Activated CD8-positive, alpha-beta memory T cell treated with anti-CD3 and anti-CD28 coated beads, Interleukin-2, amount 10 ng/mL, durations not matched to agents 7 days and 5 days (primary cell): ENCODE measurements around the gene TRIM33. TPM values are rescaled to one million over a fixed set of nuclear protein-coding genes. Genes with fewer than 3 reads are reported as not detected.
"Not testable (repeated sequence)": the region's sequence is repeated elsewhere in the genome, so short reads cannot be mapped to it uniquely, and the experiment has no call there.

Experiments
- ATAC-seq: fragments of 150-1000 bp; cut with Tn5 transposase; one replicate; pipeline ENCODE4 v1.10.0; 2021; ENCODE audit warnings: moderate library complexity
- CTCF ChIA-PET: fragments of 350-600 bp; sonication (Branson Sonifier 250); formaldehyde crosslinking; loops from one replicate; lab custom pipeline; 2021; ENCODE audit warnings: antibody characterized with exemption; lab: Charles Lee
- DNase-seq: peaks from one replicate; pipeline ENCODE4 v3.0.0-alpha.2; 2020
- H3K27ac Mint-ChIP-seq: one replicate; pipeline ENCODE4 v1.8.0; 2021; ENCODE audit warnings: mild to moderate bottlenecking, mixed read lengths
- H3K27me3 Mint-ChIP-seq: one replicate; pipeline ENCODE4 v1.8.0; 2021; ENCODE audit warnings: mixed read lengths
- H3K36me3 Mint-ChIP-seq: one replicate; pipeline ENCODE4 v1.8.0; 2021; ENCODE audit warnings: mild to moderate bottlenecking, mixed read lengths
- H3K4me1 Mint-ChIP-seq: one replicate; pipeline ENCODE4 v1.8.0; 2021; ENCODE audit warnings: mixed read lengths
- H3K4me3 Mint-ChIP-seq: one replicate; pipeline ENCODE4 v1.8.0; 2021; ENCODE audit warnings: mild to moderate bottlenecking, moderate library complexity, mixed read lengths
- H3K9me3 Mint-ChIP-seq: one replicate; pipeline ENCODE4 v1.8.0; 2022; ENCODE audit warnings: low read depth, mixed read lengths
- total RNA-seq, 2 experiments: library from RNA; stranded (reverse); gene quantifications; one replicate each; pipeline ENCODE4 v1.2.3, GENCODE V29; 2021

The TRIM33 gene
- total RNA-seq, 2 experiments from 2014 or later, result 39.0 to 40.1 TPM

GRCh38 chr1:114369930-114370329 is 141.1 kb downstream of the TRIM33 start:
- H3K4me3 Mint-ChIP-seq, result no peak overlapping the region
- no peak for ATAC-seq
- H3K36me3 Mint-ChIP-seq, result peaks cover 4% of the 10 kb centered on the region
- DNase-seq, result no peak
- H3K4me1 Mint-ChIP-seq, result no peaks in the 10 kb centered on the region
- peaks cover 7% of the 10 kb centered on the region for H3K9me3 Mint-ChIP-seq
- CTCF ChIA-PET, result no interaction called here
- H3K27me3 Mint-ChIP-seq, result peaks cover 4% of the 10 kb centered on the region
- no peak overlapping the region for H3K27ac Mint-ChIP-seq

- ATAC-seq, H3K4me3 Mint-ChIP-seq, H3K36me3 Mint-ChIP-seq, CTCF ChIA-PET, H3K9me3 Mint-ChIP-seq, DNase-seq, H3K27me3 Mint-ChIP-seq, H3K4me1 Mint-ChIP-seq, H3K27ac Mint-ChIP-seq: not testable (repeated sequence)
Observed at GRCh38 chr1:114369266-114369919, 141.6 kb downstream of the TRIM33 start.

- DNase-seq (no peak), ATAC-seq (no peak)
- Mint-ChIP-seq H3K4me3 (no peak overlapping the region), H3K9me3 (peaks cover 5% of the 10 kb centered on the region), H3K27me3 (peaks cover 4% of the 10 kb centered on the region), H3K27ac (no peak overlapping the region), H3K4me1 (no peaks in the 10 kb centered on the region), H3K36me3 (peaks cover 2% of the 10 kb centered on the region)
- CTCF ChIA-PET, result no interaction called here
Observed at GRCh38 chr1:114368560-114369255, 142.3 kb downstream of the TRIM33 start.

- H3K9me3 Mint-ChIP-seq, result peaks cover 5% of the 10 kb centered on the region
Observed at GRCh38 chr1:114367810-114368209, 143.2 kb downstream of the TRIM33 start.

DNA sequence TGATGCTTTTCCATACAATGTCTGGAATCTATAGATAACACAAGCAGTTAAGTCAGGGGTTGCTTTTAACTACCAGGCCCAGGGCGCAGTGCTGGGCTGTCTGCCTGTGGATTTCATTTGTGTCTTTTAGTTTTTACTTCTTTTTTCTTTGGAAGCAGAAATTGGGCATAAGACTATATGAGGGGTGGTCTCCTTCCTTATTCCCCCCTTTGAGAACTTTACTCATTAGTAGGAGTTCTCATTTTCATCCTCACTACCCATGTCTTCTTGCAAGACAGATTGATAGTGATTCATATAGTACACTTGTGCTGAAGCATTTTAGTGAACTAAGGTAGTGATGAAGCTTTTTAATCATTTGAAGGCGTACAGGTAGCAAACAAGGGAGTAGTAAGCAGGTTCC is 147.8 kb downstream of the TRIM33 start:
- H3K27ac Mint-ChIP-seq, CTCF ChIA-PET, ATAC-seq, H3K4me3 Mint-ChIP-seq, H3K36me3 Mint-ChIP-seq, H3K9me3 Mint-ChIP-seq, H3K4me1 Mint-ChIP-seq, DNase-seq, H3K27me3 Mint-ChIP-seq: not testable (repeated sequence)

More at GRCh38 chr1:114367810-114368209, 143.2 kb downstream of the TRIM33 start:
- no peak overlapping the region for H3K27ac Mint-ChIP-seq
- no peak overlapping the region for H3K4me3 Mint-ChIP-seq
- H3K27me3 Mint-ChIP-seq, result peaks cover 4% of the 10 kb centered on the region
- CTCF ChIA-PET, result no interaction called here
- DNase-seq (no peak), ATAC-seq (no peak)
- no peaks in the 10 kb centered on the region for H3K4me1 Mint-ChIP-seq
- no peaks in the 10 kb centered on the region for H3K36me3 Mint-ChIP-seq

GRCh38 chr1:114359791-114360190 is 151.2 kb downstream of the TRIM33 start:
- Mint-ChIP-seq H3K9me3 (peaks cover 5% of the 10 kb centered on the region), H3K4me3 (no peak overlapping the region), H3K27ac (no peak overlapping the region), H3K36me3 (no peaks in the 10 kb centered on the region), H3K4me1 (no peaks in the 10 kb centered on the region), H3K27me3 (no peaks in the 10 kb centered on the region)
- DNase-seq, result no peak
- ATAC-seq, result no peak
- CTCF ChIA-PET, result no interaction called here

DNA sequence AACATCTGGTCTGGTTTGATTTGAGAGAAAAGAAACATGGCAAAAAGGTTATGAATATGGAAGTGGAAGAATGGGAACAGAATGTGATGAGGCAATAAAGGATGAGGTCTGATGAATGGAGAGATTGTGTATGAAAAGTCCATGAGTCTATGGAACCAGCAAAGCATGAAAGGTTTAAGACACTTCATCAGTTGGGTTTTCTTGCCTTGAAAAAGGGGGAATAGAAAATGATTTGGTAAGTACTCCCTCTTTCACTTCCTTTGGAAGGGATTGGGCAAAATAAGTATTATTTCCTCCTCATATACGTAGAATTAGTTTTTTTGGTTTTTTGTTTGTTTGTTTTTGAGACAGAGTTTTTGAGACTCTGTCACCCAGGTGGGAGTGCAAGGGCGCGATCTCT is 155.8 kb downstream of the TRIM33 start:
- ATAC-seq (no peak), DNase-seq (no peak)
- Mint-ChIP-seq H3K4me3 (no peak overlapping the region), H3K9me3 (no peaks in the 10 kb centered on the region), H3K27ac (no peak overlapping the region), H3K36me3 (no peaks in the 10 kb centered on the region), H3K4me1 (no peaks in the 10 kb centered on the region), H3K27me3 (no peaks in the 10 kb centered on the region)
- CTCF ChIA-PET, result no interaction called here

GRCh38 chr1:114353262-114353661 is 157.7 kb downstream of the TRIM33 start:
- Mint-ChIP-seq H3K4me1 (no peaks in the 10 kb centered on the region), H3K4me3 (no peak overlapping the region), H3K27ac (no peak overlapping the region), H3K36me3 (no peaks in the 10 kb centered on the region), H3K9me3 (no peaks in the 10 kb centered on the region), H3K27me3 (no peaks in the 10 kb centered on the region)
- DNase-seq (no peak), ATAC-seq (no peak)
- CTCF ChIA-PET, result no interaction called here

DNA sequence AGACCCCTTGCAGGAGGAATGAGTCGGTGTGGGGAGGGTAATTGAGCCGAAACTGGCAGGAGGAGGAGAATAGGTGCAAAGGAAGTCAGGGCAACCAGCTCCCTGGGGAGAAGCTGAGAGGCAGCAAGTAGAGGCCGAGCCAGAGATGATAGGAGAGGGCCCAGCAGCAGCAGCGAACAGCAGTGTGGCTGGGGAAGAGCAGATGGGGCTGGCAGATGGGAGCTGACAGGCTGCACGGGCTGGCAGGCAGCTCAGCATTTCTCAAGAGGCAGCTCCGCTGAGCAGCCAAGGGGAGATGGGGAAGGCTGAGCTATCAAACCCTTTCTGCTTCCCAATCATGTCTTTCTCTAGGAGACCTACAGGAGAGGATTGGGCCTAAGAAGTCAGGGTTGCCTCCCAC is 158.2 kb downstream of the TRIM33 start:
- no peaks in the 10 kb centered on the region for H3K27me3 Mint-ChIP-seq
- no peak overlapping the region for H3K27ac Mint-ChIP-seq
- H3K4me1 Mint-ChIP-seq, result no peaks in the 10 kb centered on the region
- no peak for ATAC-seq
- H3K36me3 Mint-ChIP-seq, result no peaks in the 10 kb centered on the region
- CTCF ChIA-PET, result interaction anchor here (0.6 to 1.4 kb wide), 2 partner anchors 10 to 376 kb away, joined by 3 read pairs; no protein-coding TSS in a partner anchor
- H3K4me3 Mint-ChIP-seq, result no peak overlapping the region
- DNase-seq, result no peak
- no peaks in the 10 kb centered on the region for H3K9me3 Mint-ChIP-seq

- no peaks in the 10 kb centered on the region for H3K36me3 Mint-ChIP-seq
- no peaks in the 10 kb centered on the region for H3K27me3 Mint-ChIP-seq
- H3K9me3 Mint-ChIP-seq, result no peaks in the 10 kb centered on the region
- DNase-seq, result no peak
- no peak overlapping the region for H3K27ac Mint-ChIP-seq
- peaks cover 12% of the 10 kb centered on the region for H3K4me1 Mint-ChIP-seq
- H3K4me3 Mint-ChIP-seq, result no peak overlapping the region
- CTCF ChIA-PET, result no interaction called here
- ATAC-seq, result no peak
Observed at GRCh38 chr1:114350731-114351445, 160.1 kb downstream of the TRIM33 start.

DNA sequence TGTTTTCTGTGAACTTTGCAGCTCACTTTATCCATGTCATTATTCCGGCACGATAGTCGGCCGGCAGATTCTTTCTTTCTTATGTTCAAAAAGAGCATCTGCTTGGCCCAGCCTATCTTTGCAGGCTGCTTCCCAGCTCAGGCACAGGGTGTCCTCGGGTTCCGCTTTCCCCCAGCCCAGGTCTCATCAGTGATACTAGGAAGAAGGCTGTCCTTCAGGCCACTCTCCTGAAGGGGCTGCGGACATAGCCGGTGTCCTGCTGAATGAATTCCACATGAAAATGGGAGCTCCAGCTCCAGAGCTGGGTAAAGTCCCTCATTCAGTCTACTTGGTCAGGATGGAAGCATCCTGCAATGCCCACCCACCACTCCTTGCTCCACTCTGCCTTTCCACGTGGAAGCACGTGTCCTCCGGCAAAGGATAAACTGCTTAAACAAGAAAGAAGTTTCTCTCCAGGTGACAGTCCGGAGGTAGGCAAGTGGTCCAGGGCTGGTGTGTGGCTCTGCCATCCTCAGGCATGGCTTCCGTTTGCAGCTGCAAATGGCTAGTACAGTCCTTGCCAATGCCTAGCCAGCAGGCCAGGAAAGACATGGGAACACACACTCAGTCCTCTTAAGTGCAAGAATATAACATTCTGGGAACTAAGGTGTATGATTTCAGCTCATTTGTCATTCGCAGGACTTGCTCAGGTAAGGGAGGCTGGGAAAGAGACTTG is 161.0 kb downstream of the TRIM33 start:
- Mint-ChIP-seq H3K27ac (no peak overlapping the region), H3K9me3 (no peaks in the 10 kb centered on the region), H3K4me3 (no peak overlapping the region), H3K4me1 (peaks cover 16% of the 10 kb centered on the region), H3K27me3 (no peaks in the 10 kb centered on the region), H3K36me3 (no peaks in the 10 kb centered on the region)
- CTCF ChIA-PET, result interaction anchor here (9.1 kb wide), 1 partner anchor 20 kb away, joined by 107 read pairs; no protein-coding TSS in a partner anchor
- DNase-seq, result no peak
- no peak for ATAC-seq

- Mint-ChIP-seq H3K36me3 (no peaks in the 10 kb centered on the region), H3K4me3 (no peak overlapping the region), H3K27me3 (no peaks in the 10 kb centered on the region), H3K9me3 (no peaks in the 10 kb centered on the region), H3K4me1 (peaks cover 28% of the 10 kb centered on the region), H3K27ac (no peak overlapping the region)
- CTCF ChIA-PET, result interaction anchor here (0.7 to 9.1 kb wide), 34 partner anchors 10 to 417 kb away, joined by 3 to 107 read pairs (median 4); partner anchors contain the start of genes AMPD1 and NRAS
- ATAC-seq (no peak), DNase-seq (no peak)
Observed at GRCh38 chr1:114347431-114348209, 163.4 kb downstream of the TRIM33 start.
